GM18517 (cell line): ENCODE results near the gene CHMP4A.
A peak's percentile ranks its signal among the peaks of the same experiment; 100 is the strongest.
"Not testable (repeated sequence)": the region's sequence is repeated elsewhere in the genome, so short reads cannot be mapped to it uniquely, and the experiment has no call there.

Experiments used
- ATAC-seq: cut with Tn5 transposase; IDR thresholded peaks from one replicate; pipeline ENCODE4 v1.9.1; 2021; ENCODE audit warnings: mild to moderate bottlenecking, moderate library complexity; ENCODE audit not compliant: unreplicated experiment

The CHMP4A gene

DNA sequence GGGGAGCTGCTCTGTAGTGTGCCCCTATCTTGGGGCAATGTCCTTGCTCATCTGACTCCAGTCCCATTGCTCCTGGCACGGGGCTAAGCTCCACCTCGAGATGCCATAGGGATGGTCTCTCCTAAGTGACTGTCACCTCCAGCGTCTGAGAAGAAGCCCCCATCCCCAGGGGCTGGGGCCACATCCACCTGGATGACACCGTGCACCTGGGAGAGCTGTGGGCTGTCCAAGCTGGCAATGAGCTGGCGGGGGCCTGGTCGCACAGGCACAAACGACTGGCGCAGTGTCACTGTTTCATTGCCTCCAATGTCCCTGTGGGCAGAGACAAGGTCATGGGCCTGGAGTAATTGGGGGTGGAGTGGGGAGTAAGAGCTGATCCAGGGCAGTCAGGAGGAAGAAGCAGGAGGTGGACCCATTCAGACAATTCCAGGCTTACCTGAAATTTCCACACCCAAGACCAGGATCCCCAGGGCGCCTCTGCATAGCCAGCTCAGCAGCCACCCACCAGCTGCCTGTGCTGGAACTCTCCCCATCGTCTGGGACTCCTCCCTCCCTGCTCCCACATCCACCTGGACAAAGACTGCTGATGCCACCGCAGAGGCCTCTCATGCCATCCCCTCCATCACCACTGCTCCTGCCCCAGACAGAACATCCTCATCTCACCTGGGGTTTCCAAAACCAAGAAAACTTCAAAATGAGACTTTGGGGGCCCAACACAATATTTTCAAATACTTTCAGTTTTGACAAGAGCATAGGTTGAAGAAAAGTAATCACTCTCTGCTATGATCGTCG lies 36.1 kb upstream of the CHMP4A start:
- ATAC-seq: no peak

DNA sequence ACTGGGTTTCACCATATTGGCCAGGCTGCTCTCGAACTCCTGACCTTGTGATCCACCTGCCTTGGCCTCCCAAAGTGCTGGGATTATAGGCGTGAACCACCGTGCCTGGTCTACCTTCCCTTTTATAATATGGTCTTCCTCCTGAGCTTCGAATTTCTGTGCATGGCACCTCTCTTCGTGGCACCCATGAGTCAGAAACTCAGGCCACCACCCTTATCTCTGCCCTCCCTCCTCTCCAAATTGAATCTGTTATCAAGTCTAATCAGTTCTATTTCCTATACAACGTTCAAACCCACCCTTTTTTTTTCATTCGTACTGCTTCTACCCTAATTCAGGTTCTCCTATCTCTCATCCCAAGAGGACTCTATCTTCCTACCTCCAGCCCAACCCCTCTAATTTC lies 34.1 kb upstream of the CHMP4A start:
- ATAC-seq: no peak

DNA sequence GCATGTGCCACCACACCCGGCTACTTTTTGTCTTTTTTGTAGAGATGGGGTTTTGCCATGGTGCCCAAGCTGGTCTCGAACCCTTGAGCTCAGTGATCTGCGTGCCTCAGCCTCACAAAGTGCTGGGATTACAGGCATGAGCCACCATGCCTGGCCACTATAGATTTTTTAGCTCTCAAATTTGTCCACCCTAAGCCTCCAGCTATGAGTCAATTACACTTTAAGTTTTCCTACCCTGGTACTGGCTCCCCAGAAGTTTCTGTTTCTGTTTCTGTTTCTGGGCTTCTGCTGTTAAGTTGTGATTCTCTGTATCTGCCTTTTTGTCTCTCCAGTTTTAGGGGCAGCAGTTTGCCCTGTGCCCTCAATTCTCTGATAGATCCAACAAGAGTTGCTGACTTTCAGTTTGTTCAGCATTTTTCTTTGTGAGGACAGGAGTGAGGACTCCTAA lies 33.5 kb upstream of the CHMP4A start:
- ATAC-seq: no peak

DNA sequence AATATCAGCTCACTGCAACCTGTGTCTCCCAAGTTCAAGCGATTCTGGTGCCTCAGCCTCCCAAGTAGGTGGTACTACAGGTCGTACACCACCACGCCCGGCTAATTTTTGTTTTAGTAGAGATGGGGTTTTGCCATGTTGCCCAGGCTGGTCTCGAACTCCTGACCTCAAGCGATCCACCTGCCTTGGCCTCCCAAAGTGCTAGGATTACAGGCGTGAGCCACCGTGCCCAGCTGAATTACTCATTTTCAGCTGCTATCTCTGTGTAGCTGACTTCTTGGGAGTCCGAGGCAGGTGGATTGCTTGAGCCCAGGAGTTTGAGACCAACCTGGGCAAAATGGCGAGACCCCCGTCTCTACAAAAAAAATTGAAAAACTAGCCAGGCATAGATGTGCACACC lies 32.1 kb upstream of the CHMP4A start:
- not testable (repeated sequence) for ATAC-seq

- ATAC-seq: no peak
Observed at GRCh38 chr14:24243336-24243836, 30.1 kb upstream of the CHMP4A start.

GRCh38 chr14:24241829-24242443 lies 28.6 kb upstream of the CHMP4A start:
- peak; percentile 63 for ATAC-seq

GRCh38 chr14:24240110-24240918 lies 27.0 kb upstream of the CHMP4A start:
- ATAC-seq: no peak

- no peak for ATAC-seq
Observed at GRCh38 chr14:24238527-24239037, 25.3 kb upstream of the CHMP4A start.

- ATAC-seq: no peak
Observed at GRCh38 chr14:24238123-24238522, 24.8 kb upstream of the CHMP4A start.

DNA sequence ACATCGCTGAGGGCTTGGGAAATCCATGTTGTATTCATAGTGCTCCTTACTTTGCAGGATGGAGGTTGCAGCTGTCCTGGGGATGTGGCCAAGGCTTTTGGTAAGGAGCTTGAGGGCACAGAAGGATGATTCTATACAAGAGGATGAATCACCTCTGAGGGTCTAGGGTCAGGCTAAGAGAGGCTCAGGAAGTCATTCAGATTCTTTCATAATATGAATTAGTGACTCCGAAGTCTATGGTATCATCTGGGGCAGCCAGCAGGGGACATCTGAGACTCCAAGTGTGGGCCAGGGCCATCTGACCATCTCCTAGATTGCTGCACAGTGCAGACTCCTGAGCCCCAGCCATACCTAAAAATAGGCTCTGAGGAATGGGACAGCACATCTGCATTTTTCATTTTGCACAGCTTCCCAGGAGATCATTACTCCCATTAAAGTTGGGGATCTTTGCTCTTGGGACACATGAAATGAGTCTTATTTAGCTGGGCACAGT lies 24.2 kb upstream of the CHMP4A start:
- ATAC-seq: no peak

DNA sequence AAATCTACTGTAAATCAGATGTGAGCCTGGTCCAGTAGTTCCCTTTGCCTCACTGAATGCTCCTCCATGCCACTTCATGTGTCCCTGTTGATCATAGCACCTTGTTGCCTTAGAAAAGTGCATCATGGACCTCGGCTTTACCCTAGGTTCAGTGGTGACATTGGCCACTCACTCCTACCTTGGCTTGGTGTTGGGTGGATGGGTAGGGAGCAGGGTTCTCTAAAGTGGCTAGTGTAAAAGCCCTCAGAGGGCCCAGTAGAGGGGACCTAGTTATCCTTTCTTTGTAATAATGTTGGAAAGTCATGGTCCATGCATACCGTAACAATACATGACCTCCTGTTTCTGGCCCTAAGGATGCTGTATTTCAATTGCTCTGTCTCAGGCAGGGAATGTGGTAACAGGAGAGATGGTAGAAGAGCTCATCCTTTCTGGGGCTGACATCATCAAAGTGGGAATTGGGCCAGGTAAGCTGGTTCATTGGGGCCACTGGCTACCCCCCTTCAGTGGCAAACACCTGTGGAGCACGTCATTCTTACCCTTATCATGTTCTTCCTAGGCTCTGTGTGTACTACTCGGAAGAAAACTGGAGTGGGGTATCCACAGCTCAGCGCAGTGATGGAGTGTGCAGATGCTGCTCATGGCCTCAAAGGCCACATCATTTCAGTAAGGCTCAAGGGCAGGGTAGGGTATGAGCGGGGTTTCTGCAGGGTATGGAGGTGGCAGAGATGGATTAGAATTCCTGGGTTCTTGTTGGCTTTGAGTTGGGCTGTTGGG lies 23.6 kb upstream of the CHMP4A start:
- ATAC-seq: no peak

DNA sequence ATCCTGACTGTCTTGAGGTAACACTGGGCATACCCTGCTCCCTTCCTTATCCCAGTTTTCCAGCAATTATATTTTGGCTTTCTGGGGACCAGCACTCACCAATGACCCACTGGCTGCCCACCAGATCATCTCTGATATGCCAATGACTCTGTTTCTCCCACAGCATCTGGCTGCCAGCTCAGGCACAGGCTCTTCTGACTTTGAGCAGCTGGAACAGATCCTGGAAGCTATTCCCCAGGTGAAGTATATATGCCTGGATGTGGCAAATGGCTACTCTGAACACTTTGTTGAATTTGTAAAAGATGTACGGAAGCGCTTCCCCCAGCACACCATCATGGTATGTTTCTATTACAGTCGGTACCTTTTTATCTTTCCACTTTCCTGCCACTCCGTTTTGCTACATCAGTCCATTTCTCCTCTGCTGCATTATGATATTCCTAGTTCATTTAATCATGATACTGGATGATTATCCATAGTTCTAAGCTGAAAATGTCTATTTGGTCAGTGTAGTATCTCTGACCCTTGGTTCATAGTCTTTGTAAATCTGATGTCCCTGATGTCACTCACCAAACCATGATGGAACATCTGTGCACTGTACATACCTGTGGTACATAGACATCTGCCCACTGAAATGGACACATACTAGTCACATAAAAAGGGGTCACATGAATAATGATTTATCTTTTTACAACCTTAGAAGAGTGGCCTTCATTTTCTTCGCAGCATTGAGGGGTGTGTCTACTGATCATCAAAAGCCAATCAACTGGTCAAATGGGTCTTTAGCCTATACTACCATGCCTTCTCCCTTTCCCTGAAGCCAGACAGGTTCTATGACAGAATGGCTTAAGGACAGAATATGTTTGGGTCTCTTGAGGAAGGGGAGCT lies 22.8 kb upstream of the CHMP4A start:
- ATAC-seq: no peak

DNA sequence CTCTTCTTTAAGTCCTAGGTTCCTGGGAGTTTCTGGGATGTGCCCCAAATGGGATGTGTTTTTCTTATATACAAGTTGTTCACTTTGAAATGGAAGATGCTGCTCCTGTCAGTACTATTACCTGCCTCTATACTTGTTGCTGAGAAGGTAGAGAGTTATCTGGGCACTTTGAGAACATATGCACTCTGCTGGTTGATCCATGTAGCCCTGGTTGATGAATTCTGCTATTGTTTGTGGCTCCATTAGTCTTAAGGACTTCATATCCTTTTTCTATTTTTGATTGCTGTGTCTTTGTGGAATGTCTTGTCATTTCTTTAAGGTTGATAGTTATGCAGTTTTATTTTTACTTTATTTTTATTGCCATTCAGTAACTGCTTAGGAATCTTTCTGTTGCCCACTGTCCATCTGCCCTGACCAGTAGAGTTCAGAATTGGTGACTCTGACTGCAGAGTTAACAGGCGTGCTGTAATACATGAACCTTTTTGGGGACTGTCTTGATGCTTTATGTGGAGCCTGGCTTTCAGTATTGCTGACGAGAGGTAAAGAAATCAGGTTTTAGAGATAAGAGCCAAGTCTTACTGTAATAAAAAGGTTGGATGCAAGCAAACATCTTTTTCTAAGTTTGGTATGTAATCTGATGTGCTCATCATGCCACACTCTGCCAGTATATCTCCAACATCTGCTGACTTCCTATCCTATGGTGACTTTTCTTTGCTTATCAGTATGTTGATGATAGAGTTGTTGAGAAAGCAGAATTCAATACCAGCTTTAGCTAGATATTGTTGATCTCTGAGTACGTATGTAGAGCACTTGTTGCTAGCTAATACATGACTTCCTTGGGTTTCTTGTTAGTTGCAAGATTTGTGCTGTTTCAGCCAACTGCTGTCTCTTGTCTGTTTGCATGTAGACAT lies 21.1 kb upstream of the CHMP4A start:
- ATAC-seq: no peak

- no peak for ATAC-seq
Observed at GRCh38 chr14:24233538-24233866, 20.2 kb upstream of the CHMP4A start.

GRCh38 chr14:24232645-24233537 lies 19.6 kb upstream of the CHMP4A start, which contains the start of gene GMPR2:
TSS of gene GMPR2 (plus strand) at chr14:24232929. CDS start at chr14:24233254, 325 bp downstream.
- ATAC-seq: peak; percentile 53

- peak; percentile 70 for ATAC-seq
Observed at GRCh38 chr14:24232121-24232644, 18.9 kb upstream of the CHMP4A start, which contains the start of gene NEDD8. TSS of gene NEDD8 (minus strand) at chr14:24232367. CDS start at chr14:24232267, 100 bp downstream.
